Keratinocyte (primary cell): ENCODE measurements around the gene APOB.

ENCODE experiments used
- CTCF ChIP-seq, 3 experiments: IDR thresholded peaks in 1 of 3; conservative IDR thresholded peaks in 1 of 3; optimal IDR thresholded peaks in 1 of 3; 2 replicates in 2 of 3; 3 replicates in 1 of 3; pipeline versions ENCODE3 to v1.5.1; 2011; ENCODE audit warnings: low read length in 3 of 3, mild to moderate bottlenecking in 3 of 3, moderate library complexity in 2 of 3, control low read depth in 1 of 3, inconsistent platforms in 1 of 3; ENCODE audit not compliant: insufficient read depth in 2 of 3; ENCODE audit errors: extremely low read depth in 1 of 3
- EZH2 ChIP-seq: IDR thresholded peaks from one replicate; pipeline ENCODE4 v1.6.1; 2012; ENCODE audit warnings: inconsistent platforms, mild to moderate bottlenecking, low read length, moderate library complexity

- TF ChIP-seq CTCF (optimal IDR thresholded peaks at IDR 0.05 in 1 of 3, IDR thresholded peaks at IDR 0.05 in 1 of 3, conservative IDR thresholded peaks at IDR 0.05 in 1 of 3; ENCODE audit: extremely low read depth in 1 of 3, insufficient read depth in 2 of 3, low read length in 3 of 3): no peak
- TF ChIP-seq EZH2: no peak
Observed at GRCh38 chr2:20961858-20962257, 82.0 kb downstream of the APOB start.
